A549 (cell line): ENCODE measurements around the gene FBN2.

Source experiments
- CHD4 ChIP-seq: fragments of 200-600 bp; sonication (generic); IDR thresholded peaks from 2 replicates; pipeline ENCODE4 v1.6.1; 2016; ENCODE audit warnings: antibody characterized with exemption, mild to moderate bottlenecking, borderline replicate concordance
- FOSB ChIP-seq: fragments of 250-450 bp; sonication (Bioruptor Pico); IDR thresholded peaks from 2 replicates; pipeline ENCODE4 v1.5.0; 2020; ENCODE audit warnings: mild to moderate bottlenecking, moderate library complexity
- JUN ChIP-seq, 2 experiments: fragments of >200 bp; sonication (Bioruptor Twin); formaldehyde crosslinking; IDR thresholded peaks; 2 replicates in 1 of 2; 3 replicates in 1 of 2; pipeline ENCODE4 v1.6.1; 2016 to 2017
- POLR2A ChIP-seq: IDR thresholded peaks from 2 replicates; pipeline ENCODE4 v1.6.1; 2012; ENCODE audit warnings: mild to moderate bottlenecking, low read length
- POLR2AphosphoS2 ChIP-seq: conservative IDR thresholded peaks from 2 replicates; pipeline ENCODE4 v1.6.1; 2012; ENCODE audit warnings: low read length, improper control_type of control experiment, inconsistent platforms
- RAD21 ChIP-seq, 2 experiments: fragments of >200 bp in 1 of 2; sonication (Bioruptor Twin) in 1 of 2; formaldehyde crosslinking in 1 of 2; IDR thresholded peaks in 1 of 2; conservative IDR thresholded peaks in 1 of 2; 2 replicates in 1 of 2; 3 replicates in 1 of 2; pipeline ENCODE4 v1.6.1; 2012 to 2018; ENCODE audit warnings: inconsistent platforms in 1 of 2
- RCOR1 ChIP-seq: fragments of 150-350 bp; IDR thresholded peaks from 2 replicates; pipeline ENCODE4 v1.6.1; 2014; ENCODE audit warnings: antibody characterized with exemption, low read length, low read depth
- TF ChIP-seq, protein P1 (sequence below): fragments of >200 bp; sonication (Bioruptor Twin); formaldehyde crosslinking; IDR thresholded peaks from 3 replicates; pipeline ENCODE4 v1.5.1; 2016
- TF ChIP-seq, protein P2 (sequence below): fragments of 200-600 bp; sonication (generic); IDR thresholded peaks from 2 replicates; pipeline ENCODE4 v1.6.1; 2016; ENCODE audit warnings: antibody characterized with exemption, mild to moderate bottlenecking, moderate library complexity
- TF ChIP-seq, protein P3 (sequence below): IDR thresholded peaks from 2 replicates; pipeline ENCODE4 v1.6.1; 2012

DNA sequence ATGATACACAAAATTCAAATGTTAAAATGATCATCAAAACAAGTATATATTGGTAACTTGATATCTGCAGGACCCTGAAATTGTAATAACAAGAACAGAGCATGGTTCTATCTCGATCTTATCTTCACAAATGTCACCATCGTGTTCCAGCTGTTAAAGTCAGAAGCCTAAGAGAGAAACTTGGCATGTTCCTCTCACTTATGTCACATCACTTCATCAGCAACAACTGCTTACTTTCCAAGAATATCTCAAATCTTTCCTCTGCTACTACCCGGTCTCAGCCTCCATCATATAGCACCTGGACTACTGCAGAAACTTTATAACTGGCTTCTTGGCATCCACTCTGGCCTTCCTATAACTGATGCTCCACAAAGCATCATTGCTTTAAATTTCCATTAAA is 84.9 kb downstream of the FBN2 start:
- TF ChIP-seq RAD21 (conservative IDR thresholded peaks at IDR 0.05 in 1 of 2, IDR thresholded peaks at IDR 0.05 in 1 of 2) (no peak), POLR2A (no peak), CHD4 (no peak), JUN (IDR thresholded peaks at IDR 0.05) (no peak), FOSB (CRISPR knock-in tag) (no peak), POLR2AphosphoS2 (no peak), RCOR1 (no peak)
- TF ChIP-seq, protein P1, sequence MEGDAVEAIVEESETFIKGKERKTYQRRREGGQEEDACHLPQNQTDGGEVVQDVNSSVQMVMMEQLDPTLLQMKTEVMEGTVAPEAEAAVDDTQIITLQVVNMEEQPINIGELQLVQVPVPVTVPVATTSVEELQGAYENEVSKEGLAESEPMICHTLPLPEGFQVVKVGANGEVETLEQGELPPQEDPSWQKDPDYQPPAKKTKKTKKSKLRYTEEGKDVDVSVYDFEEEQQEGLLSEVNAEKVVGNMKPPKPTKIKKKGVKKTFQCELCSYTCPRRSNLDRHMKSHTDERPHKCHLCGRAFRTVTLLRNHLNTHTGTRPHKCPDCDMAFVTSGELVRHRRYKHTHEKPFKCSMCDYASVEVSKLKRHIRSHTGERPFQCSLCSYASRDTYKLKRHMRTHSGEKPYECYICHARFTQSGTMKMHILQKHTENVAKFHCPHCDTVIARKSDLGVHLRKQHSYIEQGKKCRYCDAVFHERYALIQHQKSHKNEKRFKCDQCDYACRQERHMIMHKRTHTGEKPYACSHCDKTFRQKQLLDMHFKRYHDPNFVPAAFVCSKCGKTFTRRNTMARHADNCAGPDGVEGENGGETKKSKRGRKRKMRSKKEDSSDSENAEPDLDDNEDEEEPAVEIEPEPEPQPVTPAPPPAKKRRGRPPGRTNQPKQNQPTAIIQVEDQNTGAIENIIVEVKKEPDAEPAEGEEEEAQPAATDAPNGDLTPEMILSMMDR = no peak
- TF ChIP-seq, protein P2, sequence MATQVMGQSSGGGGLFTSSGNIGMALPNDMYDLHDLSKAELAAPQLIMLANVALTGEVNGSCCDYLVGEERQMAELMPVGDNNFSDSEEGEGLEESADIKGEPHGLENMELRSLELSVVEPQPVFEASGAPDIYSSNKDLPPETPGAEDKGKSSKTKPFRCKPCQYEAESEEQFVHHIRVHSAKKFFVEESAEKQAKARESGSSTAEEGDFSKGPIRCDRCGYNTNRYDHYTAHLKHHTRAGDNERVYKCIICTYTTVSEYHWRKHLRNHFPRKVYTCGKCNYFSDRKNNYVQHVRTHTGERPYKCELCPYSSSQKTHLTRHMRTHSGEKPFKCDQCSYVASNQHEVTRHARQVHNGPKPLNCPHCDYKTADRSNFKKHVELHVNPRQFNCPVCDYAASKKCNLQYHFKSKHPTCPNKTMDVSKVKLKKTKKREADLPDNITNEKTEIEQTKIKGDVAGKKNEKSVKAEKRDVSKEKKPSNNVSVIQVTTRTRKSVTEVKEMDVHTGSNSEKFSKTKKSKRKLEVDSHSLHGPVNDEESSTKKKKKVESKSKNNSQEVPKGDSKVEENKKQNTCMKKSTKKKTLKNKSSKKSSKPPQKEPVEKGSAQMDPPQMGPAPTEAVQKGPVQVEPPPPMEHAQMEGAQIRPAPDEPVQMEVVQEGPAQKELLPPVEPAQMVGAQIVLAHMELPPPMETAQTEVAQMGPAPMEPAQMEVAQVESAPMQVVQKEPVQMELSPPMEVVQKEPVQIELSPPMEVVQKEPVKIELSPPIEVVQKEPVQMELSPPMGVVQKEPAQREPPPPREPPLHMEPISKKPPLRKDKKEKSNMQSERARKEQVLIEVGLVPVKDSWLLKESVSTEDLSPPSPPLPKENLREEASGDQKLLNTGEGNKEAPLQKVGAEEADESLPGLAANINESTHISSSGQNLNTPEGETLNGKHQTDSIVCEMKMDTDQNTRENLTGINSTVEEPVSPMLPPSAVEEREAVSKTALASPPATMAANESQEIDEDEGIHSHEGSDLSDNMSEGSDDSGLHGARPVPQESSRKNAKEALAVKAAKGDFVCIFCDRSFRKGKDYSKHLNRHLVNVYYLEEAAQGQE = no peak
- TF ChIP-seq, protein P3, sequence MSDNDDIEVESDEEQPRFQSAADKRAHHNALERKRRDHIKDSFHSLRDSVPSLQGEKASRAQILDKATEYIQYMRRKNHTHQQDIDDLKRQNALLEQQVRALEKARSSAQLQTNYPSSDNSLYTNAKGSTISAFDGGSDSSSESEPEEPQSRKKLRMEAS = no peak
